Dendritic cell treated with granulocyte-macrophage colony-stimulating factor and Interleukin-4, amounts not matched to agents 40 ng/mL and 50 ng/mL, for 4 days (primary cell): ENCODE data around the gene TVP23B.
"Not testable (repeated sequence)": the region's sequence is repeated elsewhere in the genome, so short reads cannot be mapped to it uniquely, and the experiment has no call there.

Experiments used
- H3K27ac Mint-ChIP-seq: one replicate; pipeline ENCODE4 v1.8.0; 2022; ENCODE audit warnings: mild to moderate bottlenecking, mixed read lengths
- H3K27me3 Mint-ChIP-seq: one replicate; pipeline ENCODE4 v1.8.0; 2022; ENCODE audit warnings: mild to moderate bottlenecking, mixed read lengths
- H3K36me3 Mint-ChIP-seq: one replicate; pipeline ENCODE4 v1.8.0; 2022; ENCODE audit warnings: low read depth, mixed read lengths
- H3K4me1 Mint-ChIP-seq: one replicate; pipeline ENCODE4 v1.8.0; 2022; ENCODE audit warnings: low read depth, mixed read lengths
- H3K4me3 Mint-ChIP-seq: one replicate; pipeline ENCODE4 v1.8.0; 2022; ENCODE audit warnings: mild to moderate bottlenecking, moderate library complexity, mixed read lengths
- H3K9me3 Mint-ChIP-seq: one replicate; pipeline ENCODE4 v1.8.0; 2022; ENCODE audit warnings: mixed read lengths
- intact Hi-C: fragments of 100-400 bp; cut with micrococcal nuclease; formaldehyde crosslinking; loops from one replicate; pipeline ENCODE4 v1.15.0; 2022

TVP23B gene

DNA sequence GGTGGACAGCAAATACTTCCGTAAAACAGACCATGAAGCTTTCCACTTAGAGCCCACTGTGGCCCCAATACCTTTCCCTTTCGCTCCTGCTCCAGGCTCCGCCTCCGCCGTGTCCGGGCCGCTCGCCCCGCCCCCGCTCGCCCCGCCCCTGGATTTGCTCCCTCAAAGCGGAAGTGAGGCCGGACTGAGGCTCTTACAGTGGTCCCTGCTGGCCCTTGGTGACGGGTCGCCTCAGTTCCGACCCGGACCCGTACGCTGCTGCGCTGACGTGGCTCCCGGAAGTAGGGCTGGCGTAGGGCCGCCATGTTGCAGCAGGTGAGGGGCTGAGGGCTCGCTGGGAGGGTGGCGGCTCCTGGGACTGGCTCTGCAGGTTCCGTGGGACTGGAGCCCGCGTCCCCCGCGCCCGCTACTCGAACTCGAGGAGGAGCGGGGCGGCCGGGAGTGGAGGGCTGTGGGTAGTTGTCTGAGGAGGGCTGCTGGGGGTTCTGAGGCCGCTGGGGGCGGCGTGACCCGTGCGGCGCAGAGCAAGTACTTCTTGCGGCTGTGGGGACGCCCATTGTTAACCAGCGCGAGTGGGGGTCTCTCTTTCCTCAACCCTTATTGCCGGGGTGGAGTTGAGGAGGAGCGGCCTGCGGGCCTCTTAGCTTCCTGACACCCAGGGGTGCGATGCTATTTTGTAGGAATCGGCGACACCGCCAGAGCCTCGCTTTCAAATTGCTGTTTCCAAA, at the start of gene TVP23B:
Gene TVP23B (plus strand): TSS at position 193 of the 728 bp plus-strand sequence. CDS start 111 bp downstream, at position 304.
- not testable (repeated sequence) for H3K27me3 Mint-ChIP-seq, H3K9me3 Mint-ChIP-seq
- H3K4me1 Mint-ChIP-seq = peaks cover 28% of the 10 kb centered on the region
- intact Hi-C loops = loop anchor here (5.0 kb wide), 1 partner anchor 76 kb away; the partner anchor contains the start of gene PRPSAP2
- H3K4me3 Mint-ChIP-seq = peak within 1 kb of the TSS; percentile 88
- H3K27ac Mint-ChIP-seq = peak within 1 kb of the TSS; percentile 88
- H3K36me3 Mint-ChIP-seq = peaks cover 27% of the 10 kb centered on the region

DNA sequence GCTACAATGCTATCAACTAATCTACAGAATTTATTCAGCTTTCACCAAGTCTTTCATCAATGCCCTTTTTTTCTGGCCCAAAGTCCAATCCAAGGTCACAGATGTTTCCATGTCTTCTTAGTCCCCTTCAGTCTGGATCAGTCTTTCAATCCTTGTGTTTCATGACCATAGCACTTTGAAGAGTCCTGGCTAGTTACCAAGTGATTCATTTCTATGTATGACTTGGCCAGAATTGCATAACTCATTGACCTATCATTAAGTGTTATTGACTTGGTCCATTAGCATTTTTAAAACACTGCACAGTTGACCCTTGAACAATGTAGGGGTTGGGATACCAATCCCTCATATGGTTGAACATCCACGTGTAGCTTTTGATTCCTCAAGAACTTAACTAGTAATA, 48.5 kb upstream of the TVP23B start:
- H3K4me1 Mint-ChIP-seq, H3K27ac Mint-ChIP-seq, H3K36me3 Mint-ChIP-seq, H3K9me3 Mint-ChIP-seq, H3K4me3 Mint-ChIP-seq, intact Hi-C loops, H3K27me3 Mint-ChIP-seq: not testable (repeated sequence)

DNA sequence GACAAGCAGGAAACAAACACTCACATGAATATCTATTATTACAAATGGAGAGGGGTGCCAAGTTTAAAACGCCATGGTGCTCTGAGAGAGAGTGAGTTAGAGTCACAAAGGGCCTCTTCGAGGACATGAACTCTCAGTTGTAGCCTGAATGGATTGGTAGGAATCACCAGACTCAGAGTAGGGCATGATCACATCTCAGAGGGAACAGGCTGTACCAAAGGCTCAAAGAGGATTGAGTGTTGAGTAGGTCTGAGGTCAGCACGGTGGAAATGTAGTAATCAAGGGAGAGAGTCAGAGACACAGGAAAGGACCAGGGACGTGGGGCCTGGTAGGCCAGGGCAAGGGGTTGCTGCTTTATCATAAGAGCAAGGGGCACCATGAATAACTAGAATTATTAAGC, 47.6 kb upstream of the TVP23B start:
- H3K36me3 Mint-ChIP-seq, H3K4me3 Mint-ChIP-seq, intact Hi-C loops, H3K4me1 Mint-ChIP-seq, H3K9me3 Mint-ChIP-seq, H3K27ac Mint-ChIP-seq, H3K27me3 Mint-ChIP-seq: not testable (repeated sequence)

DNA sequence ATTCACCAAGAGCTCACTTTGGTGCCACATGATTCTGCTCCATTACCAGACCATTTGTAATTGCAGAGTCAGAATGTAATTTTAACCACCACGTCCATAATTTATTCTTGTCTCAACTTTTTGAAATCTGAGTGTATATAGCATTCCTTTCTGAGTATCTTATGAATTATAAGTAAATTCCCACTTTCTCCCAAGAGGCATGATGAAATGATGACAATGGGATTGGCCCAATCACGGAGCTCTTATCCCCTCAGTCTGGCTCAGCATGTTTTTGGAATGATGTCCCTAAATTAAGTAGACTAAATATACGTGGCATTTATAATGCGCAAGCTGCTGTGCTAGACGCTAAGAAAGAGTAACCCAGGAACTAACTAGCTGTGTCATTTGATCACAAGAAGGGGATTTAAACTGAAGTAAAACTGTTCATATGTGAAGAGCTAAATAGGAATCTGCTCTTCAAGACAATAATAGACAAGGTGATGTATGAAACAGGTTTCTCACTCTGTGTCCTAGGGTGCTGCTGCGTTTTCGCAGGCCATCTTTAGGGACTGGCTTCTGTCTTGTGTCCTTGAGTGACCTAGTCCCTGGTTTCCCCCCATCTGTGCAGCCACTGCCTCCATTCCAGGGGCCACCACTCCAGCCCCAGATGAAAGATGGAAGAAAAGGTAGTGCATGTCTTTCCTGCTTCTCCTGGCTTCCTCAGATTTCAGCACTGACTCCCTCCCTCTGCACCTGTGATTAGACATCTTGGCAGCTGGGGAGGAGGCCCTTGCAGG, 41.2 kb upstream of the TVP23B start:
- H3K27ac Mint-ChIP-seq, H3K9me3 Mint-ChIP-seq, H3K27me3 Mint-ChIP-seq, H3K4me1 Mint-ChIP-seq, H3K36me3 Mint-ChIP-seq, intact Hi-C loops, H3K4me3 Mint-ChIP-seq: not testable (repeated sequence)

DNA sequence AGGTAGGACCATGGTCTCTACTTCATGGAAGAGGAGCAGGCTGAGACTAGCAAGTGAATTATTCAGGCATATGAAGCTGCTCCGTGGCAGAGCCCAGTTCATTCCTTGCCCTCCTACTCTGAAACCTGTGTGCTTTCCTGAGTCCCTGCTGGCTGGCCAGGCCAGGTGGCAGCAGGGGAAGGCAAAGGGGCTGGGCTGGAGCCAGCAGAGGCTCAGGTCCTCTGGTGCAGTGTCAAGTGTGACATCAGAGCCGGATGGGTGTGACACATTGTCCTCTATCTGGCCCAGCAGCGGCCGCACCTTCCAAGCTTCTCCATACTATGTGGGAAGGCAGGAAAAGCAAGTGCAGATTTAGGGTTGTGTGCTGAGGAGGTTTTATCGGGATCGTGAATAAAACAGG, 39.8 kb upstream of the TVP23B start:
- H3K36me3 Mint-ChIP-seq, H3K9me3 Mint-ChIP-seq, H3K4me3 Mint-ChIP-seq, intact Hi-C loops, H3K27ac Mint-ChIP-seq, H3K4me1 Mint-ChIP-seq, H3K27me3 Mint-ChIP-seq: not testable (repeated sequence)

DNA sequence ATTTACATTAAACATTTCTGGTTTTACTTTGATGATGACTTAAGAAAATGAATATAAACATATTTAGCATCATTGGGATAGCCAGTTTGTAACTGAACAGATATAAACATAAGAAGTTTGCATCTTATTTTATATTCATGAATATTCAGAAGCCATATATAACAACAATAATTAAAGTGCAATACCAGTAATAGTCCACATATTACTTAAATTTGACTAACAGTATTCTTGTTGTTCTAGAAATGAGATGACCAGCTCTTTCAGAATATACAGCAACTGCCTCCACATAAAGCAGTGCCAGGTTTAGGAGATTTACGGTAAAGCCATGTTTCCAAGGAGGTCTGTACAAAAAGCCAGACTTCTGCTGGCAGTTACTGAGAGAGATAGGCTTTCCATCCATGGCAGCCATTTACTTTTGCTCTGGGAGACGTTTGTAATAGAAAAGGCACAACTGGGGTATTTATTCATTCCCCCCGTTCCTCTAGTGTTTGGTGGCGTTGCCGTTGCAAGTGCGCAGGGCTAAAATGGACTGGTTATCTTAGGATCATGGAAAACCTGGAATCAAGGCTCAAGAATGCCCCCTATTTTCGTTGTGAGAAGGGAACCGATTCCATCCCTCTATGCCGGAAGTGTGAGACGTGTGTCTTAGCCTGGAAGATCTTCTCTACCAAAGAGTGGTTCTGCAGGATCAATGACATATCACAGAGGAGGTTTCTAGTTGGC, 37.1 kb upstream of the TVP23B start, which contains the start of gene FBXW10:
Gene FBXW10 (plus strand): TSS at position 356 of the 723 bp plus-strand sequence. CDS start 191 bp downstream, at position 547.
- H3K4me3 Mint-ChIP-seq, H3K36me3 Mint-ChIP-seq, H3K9me3 Mint-ChIP-seq, H3K27ac Mint-ChIP-seq, intact Hi-C loops, H3K27me3 Mint-ChIP-seq, H3K4me1 Mint-ChIP-seq: not testable (repeated sequence)

DNA sequence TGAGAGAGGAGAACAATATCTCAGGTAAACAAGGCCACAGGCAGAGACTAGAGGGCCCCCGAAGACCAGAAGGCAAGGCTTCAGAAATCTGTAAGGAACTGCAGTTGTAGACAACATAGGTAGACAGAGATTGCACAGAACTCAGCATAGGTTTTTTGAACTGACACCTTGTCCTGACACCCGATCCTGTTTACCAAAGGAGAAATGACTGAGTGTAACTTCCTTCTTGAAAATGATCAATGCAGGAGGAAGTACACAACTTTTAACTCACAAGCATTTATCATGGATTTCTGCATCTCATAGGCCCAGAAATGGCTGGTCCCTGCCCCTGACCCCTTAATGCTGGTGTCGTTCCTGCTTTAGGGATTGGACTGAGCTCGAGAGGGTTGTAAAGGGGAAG, 36.3 kb upstream of the TVP23B start:
- H3K27ac Mint-ChIP-seq, H3K27me3 Mint-ChIP-seq, H3K9me3 Mint-ChIP-seq, H3K36me3 Mint-ChIP-seq, intact Hi-C loops, H3K4me3 Mint-ChIP-seq, H3K4me1 Mint-ChIP-seq: not testable (repeated sequence)

DNA sequence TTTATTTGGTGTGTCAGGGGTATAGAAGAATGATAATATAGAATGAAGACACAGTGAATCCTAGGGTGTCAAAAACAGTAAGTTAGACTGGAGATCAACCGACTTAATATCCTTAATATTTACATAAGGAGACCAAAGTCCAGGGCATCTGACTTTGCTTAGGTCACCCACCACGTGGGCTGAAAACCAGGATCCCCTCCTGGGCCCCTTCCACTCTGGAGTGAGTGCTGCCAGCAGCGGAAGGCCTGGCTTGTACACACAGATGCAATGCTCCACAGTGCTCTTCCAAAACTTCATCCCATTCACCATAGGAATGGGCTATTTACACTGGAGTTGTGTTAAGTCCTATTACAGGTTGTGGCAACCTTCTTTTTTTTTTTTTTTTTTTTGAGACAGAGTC, 34.4 kb upstream of the TVP23B start:
- intact Hi-C loops, H3K27me3 Mint-ChIP-seq, H3K27ac Mint-ChIP-seq, H3K9me3 Mint-ChIP-seq, H3K36me3 Mint-ChIP-seq, H3K4me3 Mint-ChIP-seq, H3K4me1 Mint-ChIP-seq: not testable (repeated sequence)

DNA sequence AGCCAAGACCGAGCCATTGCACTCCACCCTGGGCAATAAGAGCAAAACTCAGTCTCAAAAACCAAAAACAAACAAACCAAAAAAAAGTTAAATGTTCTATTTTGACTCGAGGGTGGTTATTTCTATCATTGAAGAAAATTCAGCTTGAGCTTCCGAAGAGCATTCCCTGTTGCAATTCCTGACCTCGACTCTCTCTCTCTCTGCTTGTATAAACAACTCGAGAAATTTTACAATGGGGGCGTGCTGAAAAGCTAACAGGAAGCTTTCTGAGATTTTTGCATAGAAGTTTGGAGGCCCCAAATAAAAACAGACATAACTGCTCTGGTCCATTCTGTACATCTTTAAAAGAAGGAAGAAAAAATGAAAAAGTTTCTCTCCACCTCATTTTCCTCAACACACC, 33.5 kb upstream of the TVP23B start:
- H3K27ac Mint-ChIP-seq, H3K9me3 Mint-ChIP-seq, H3K27me3 Mint-ChIP-seq, H3K4me3 Mint-ChIP-seq, intact Hi-C loops, H3K36me3 Mint-ChIP-seq: not testable (repeated sequence)
- H3K4me1 Mint-ChIP-seq = peaks cover 10% of the 10 kb centered on the region

DNA sequence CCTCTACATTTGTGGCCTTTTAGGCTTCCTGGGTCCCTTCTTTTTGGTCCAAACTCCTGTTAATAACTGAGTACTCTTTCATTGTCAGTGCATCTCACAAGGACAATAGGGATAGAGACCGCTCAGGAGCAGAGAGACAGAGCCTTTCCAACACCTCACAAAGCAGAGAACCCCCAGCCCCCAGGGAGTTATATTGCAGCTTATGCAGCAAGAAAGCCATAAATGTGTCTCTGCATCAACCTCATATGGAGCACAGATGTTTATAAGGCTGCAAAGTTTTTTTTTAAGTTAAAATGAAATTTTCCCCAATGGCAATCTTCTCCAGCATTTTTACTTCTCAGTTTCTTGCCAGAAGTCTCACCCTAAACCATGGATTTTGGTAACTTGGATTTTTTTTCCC, 30.7 kb upstream of the TVP23B start:
- intact Hi-C loops, H3K36me3 Mint-ChIP-seq, H3K4me3 Mint-ChIP-seq: not testable (repeated sequence)

DNA sequence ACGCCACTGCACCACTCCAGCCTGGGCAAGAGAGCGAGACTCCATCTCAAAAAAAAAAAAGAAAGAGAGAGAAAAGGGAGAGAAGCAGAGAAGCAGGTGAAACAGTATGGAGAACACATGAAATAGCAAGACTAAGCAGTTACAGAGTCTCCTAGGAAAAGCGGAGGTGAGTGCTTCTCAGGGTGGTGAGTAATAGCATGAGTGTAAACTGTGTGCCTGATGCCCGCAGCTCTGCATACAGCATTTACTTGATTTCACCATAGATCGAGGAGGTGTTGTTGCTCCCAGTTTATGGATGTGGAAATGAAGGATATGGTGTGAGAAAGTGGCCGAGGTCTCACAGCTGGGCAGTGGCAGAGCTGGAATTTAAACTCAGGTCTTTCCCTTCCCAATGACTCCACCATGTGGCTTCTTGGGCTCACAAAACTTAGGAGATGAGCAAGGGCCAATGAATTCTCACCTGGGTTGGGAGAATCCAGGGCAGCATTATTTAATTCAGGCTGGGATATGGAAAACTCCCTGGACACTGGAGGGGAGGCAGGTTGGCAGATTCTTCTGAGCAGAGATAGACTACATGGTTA, 27.1 kb upstream of the TVP23B start:
- H3K4me3 Mint-ChIP-seq, intact Hi-C loops, H3K9me3 Mint-ChIP-seq, H3K27me3 Mint-ChIP-seq, H3K36me3 Mint-ChIP-seq, H3K27ac Mint-ChIP-seq: not testable (repeated sequence)
- peaks cover 10% of the 10 kb centered on the region for H3K4me1 Mint-ChIP-seq

More for the DNA sequence above, 30.7 kb upstream of the TVP23B start:
- H3K9me3 Mint-ChIP-seq, H3K27ac Mint-ChIP-seq, H3K27me3 Mint-ChIP-seq: not testable (repeated sequence)
- peaks cover 10% of the 10 kb centered on the region for H3K4me1 Mint-ChIP-seq

DNA sequence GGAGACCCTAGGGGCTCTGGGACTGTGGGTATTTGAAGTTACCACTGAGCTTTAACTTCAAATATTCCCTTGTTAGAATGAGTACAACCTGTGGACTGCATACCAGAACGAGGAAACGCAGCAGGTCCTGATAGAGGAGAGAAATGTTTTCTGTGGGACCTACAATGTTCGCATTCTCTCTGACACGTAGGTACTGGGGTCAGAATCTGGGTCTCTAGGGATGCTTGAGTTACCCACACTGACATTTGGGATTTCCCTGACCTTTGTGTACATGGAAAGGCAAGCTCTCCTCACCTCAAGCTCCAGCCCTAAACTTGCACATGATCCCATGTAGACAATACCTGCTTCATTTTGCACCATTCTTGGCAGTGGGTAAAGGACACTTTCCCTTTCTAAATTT, 25.0 kb upstream of the TVP23B start:
- H3K9me3 Mint-ChIP-seq, intact Hi-C loops, H3K4me3 Mint-ChIP-seq, H3K4me1 Mint-ChIP-seq, H3K27ac Mint-ChIP-seq, H3K27me3 Mint-ChIP-seq, H3K36me3 Mint-ChIP-seq: not testable (repeated sequence)

DNA sequence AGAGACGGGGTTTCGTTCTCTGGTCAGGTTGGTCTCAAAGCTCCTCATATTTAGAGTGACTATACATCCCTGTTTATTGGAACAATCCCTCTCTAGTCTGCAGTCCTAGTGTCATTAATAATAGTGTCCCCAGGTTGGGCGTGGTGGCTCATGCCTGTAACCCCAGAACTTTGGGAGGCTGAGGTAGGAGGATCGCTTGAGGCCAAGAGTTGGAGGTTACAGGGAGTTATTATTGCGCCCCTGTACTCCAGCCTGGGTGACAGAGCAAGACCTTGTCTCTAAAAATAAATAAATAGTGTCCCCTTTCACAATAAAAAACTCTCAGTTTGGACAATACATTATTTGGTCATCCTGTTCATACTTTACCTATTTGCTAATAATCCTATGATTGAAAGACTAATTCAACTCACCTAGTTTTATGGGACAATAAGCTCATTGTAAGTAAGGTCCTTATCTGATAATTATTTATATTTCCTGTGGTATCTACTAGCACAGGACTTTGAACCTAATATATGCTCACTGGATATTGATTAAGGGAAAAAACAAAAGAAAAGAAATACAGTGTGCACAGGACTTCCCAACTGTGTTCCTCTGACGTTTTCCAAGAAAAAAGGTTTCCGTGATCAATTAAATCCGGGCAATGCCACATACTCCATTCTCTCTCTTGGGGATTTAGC, 23.5 kb upstream of the TVP23B start:
- H3K27me3 Mint-ChIP-seq, intact Hi-C loops, H3K4me3 Mint-ChIP-seq, H3K9me3 Mint-ChIP-seq, H3K4me1 Mint-ChIP-seq, H3K27ac Mint-ChIP-seq, H3K36me3 Mint-ChIP-seq: not testable (repeated sequence)

DNA sequence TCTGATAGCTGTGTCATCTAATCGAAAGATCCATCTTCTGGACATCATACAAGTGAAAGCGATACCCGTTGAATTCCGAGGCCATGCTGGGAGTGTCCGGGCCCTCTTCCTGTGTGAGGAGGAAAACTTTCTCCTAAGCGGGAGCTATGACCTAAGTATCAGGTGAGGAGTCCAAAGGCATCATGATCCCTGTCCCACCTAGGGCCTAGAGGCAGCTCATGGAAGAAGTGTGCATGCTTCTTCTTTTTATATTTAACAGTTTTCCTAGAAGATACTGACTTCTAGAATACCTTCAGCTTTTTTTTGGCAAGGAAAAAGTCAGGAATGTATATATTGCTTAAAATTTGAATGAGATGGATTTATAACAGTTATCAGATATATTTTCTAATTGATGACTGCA, 22.6 kb upstream of the TVP23B start:
- H3K36me3 Mint-ChIP-seq, H3K4me3 Mint-ChIP-seq, H3K27ac Mint-ChIP-seq, H3K4me1 Mint-ChIP-seq, H3K27me3 Mint-ChIP-seq, intact Hi-C loops, H3K9me3 Mint-ChIP-seq: not testable (repeated sequence)
